SK-MEL-5 (cell line): ENCODE results near the gene SLC35F1. TPM values are rescaled to one million over a fixed set of nuclear protein-coding genes. Genes with fewer than 3 reads are reported as not detected.
A peak's percentile ranks its signal among the peaks of the same experiment; 100 is the strongest.

Experiments
- DNase-seq: peaks from one replicate; pipeline ENCODE4 v3.0.0-alpha.2; 2016; ENCODE audit warnings: low read depth, low spot score
- in situ Hi-C: cut with HindIII; loops from 2 replicates; pipeline ENCODE4 v1.10.0; 2016; ENCODE audit warnings: low sequenced_read_pairs, high pct_unique_total_duplicates, low pct_unique_long_range_greater_than_20kb
- total RNA-seq: library from RNA; depleted of rRNA; stranded (reverse); fragments of >200 nt; shearing (Covaris generic); gene quantifications from 2 replicates; pipeline ENCODE4 v1.2.3, GENCODE V29; 2014

Gene SLC35F1
- total RNA-seq, 1 experiment from 2014 or later: 2.5 TPM

- no peak for DNase-seq
- in situ Hi-C loops: no loop called here
Observed at GRCh38 chr6:117919275-117919674, 12.2 kb downstream of the SLC35F1 start.

- in situ Hi-C loops: no loop called here
- DNase-seq: peak; percentile 27
Observed at GRCh38 chr6:117919775-117920729, 13.0 kb downstream of the SLC35F1 start.

- DNase-seq: no peak
- in situ Hi-C loops: no loop called here
Observed at GRCh38 chr6:117924690-117925089, 17.6 kb downstream of the SLC35F1 start.

DNA sequence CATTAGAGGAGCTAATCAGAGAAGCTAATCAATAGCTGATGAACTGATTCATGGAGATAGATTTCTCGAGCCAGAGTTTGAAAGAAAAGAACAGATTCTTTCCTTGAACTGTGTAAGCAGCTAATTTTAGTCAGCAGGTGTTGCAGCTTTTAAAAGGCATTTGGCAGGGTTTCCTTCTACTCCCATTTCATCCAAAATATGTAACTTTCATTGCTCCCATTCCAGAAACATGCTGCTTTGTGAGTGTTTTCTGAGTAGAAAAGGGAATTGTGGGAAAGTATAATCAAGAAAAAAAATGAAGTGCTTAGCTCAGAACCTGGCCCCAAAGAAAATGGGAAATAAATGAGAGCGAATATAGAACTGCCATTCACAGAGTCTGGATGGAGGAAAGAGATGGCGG, 20.8 kb downstream of the SLC35F1 start:
- in situ Hi-C loops: no loop called here
- no peak for DNase-seq

DNA sequence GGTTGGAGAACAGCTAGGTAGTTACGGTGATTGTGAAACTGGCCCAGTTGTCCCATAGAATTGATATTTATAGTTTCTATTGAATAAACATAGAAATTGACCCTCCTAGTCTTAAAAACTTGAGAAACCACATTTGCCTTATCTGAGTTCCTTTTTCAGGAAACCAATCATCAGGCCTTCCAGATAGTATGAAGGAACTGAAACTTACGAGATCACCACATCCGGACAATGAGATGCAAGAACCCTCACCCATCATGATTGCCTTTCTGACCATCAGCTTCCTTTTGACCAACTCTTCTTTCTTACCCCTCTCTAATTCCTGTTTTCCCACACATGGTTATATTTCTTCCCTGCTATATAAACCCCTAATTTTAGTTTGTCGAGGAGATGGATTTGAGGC, 21.8 kb downstream of the SLC35F1 start:
- in situ Hi-C loops: no loop called here
- no peak for DNase-seq

- in situ Hi-C loops: no loop called here
- DNase-seq: no peak
Observed at GRCh38 chr6:117929501-117929900, 22.4 kb downstream of the SLC35F1 start.

GRCh38 chr6:117930645-117931044, 23.6 kb downstream of the SLC35F1 start:
- DNase-seq: no peak
- in situ Hi-C loops: no loop called here

DNA sequence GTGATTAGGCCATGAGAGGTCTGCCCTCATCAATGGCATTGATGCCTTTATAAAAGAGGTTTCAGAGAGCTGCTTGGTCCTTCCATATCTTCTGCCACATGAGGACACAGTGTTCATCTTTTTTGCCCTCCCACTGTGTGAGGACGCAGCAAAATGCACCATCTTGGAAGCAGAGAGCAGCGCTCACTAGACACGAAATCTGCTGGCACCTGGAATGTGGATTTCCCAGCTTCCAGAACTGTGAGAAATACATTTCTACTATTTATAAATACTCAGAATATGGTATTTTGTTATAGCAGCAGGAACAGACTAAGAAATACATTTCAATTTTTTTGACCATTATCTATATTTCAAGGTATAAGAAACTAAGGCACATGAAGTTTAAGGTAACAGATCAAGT, 24.9 kb downstream of the SLC35F1 start:
- DNase-seq: no peak
- in situ Hi-C loops: no loop called here

DNA sequence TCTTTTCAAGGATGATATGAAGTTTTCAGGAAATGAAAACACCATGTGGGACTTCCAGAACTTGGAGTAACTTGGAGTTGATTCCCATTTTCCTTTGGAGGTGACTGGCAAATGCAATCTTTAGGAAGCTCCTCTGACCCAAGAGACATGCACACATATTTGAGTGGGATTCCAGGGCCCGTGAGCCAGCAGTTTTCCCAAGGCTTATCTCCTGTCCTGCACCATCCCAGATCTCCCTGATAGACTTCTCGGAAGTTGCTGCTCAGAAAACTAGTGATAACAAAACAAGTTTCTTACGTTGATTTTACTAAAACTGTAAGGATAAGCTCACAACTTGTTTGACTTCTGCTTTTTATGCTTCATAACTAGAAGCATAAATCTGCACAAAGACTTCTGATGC, 25.6 kb downstream of the SLC35F1 start:
- in situ Hi-C loops: no loop called here

DNA sequence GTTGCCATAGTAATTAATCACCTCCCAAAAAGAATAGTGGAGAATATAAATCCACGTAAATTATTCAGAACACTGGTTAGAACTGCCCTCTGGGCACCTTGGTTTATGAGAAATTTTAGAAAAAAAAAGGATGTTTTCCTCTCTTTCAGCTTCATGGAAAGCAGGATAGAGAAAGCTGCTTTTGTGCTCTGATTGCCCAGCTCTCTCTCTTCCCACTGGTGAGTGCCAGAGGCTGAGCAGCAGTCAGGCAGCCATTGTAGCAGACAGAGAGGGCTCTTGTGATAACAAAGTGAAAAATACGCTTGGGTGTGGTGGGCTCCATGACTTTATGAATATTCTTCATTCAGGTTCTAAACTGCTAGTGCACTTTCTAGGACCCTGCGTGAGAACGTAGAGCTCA, 26.4 kb downstream of the SLC35F1 start:
- DNase-seq: peak; percentile 84
- in situ Hi-C loops: no loop called here

More for the DNA sequence above, 25.6 kb downstream of the SLC35F1 start:
- no peak for DNase-seq

DNA sequence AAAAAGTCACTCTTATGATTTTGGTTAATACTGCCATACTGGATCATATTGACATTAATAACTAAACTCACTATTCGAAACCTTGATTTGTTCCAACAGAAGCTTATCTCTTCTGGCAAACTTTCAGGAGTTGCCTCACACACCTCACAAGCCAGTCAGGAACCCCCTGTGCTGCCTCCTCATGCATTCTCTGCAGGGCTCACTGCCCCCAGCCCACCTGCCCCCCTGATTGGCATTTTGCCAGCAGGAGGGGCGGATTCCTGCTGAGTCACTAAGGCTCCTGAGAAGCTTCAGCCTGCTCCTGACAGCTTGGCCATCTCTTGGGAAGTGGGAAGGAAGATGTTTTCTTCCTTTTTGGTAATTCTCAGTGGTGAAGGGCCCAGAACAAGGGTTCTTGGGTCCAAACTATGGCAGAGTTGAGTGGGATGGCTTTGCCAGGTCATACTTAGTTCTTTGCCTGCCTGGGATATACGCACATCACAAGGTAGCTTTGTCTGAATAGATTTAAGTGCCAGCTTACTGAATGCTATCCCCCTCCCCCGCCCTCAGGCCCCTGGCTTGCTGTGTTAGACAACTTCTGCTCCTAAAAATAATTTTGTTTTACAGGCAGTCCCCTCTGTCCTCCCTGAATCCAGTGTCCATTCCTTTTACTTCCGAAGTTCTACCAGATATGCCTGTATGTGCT, 31.4 kb downstream of the SLC35F1 start:
- DNase-seq: no peak
- in situ Hi-C loops: no loop called here

- DNase-seq: no peak
- in situ Hi-C loops: no loop called here
Observed at GRCh38 chr6:117947234-117947633, 40.2 kb downstream of the SLC35F1 start.

- no peak for DNase-seq
- in situ Hi-C loops: no loop called here
Observed at GRCh38 chr6:117951783-117952182, 44.7 kb downstream of the SLC35F1 start.

DNA sequence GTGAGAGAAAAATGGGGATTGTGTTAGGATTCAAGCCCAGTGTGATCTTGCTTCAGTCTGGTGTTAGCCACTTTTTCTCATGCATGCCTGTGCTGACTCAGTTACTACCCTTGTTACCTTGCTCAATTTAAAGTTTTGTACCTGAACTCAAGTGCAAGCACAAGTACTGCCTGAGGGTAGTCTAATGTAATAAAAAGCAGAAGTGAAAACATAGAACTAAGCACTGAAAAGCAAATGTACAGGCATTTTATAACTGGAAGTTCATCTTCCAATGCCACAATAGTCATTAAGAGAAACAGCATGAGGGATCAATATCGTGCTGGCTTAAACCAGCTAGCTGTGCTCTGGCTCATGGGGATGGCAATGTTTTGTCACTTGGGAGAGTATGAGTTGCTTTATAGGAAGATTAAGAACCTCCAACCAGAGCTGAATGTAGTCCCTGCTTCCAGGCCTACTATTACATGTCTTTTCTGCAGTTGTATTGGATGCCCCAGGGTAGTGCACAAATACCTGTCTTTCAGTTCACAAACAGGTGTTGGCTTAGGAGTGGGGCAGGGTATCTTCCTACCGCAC, 48.7 kb downstream of the SLC35F1 start:
- in situ Hi-C loops: no loop called here
- DNase-seq: no peak

GRCh38 chr6:117956386-117956785, 49.3 kb downstream of the SLC35F1 start:
- in situ Hi-C loops: no loop called here
- DNase-seq: peak; percentile 17

- in situ Hi-C loops: no loop called here
- DNase-seq: no peak
Observed at GRCh38 chr6:117958536-117958935, 51.5 kb downstream of the SLC35F1 start.

DNA sequence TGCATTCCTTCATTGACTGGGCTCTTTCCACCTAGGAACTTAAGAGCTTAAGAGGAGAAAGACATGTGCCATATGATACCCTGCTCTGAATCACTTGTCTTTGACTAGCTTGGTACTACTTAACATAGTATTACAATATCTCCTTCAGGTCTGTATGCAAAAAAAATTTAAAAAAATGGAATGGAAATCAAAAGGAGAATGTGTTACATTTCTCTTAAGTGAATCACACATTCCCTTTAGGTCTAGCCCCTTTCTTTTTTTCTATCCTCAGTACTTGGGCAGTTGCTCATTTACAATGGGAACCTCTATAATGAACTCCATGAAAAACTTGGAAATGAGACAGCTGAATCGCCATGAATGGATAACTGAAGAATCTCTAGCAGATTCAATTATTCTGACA, 53.8 kb downstream of the SLC35F1 start:
- in situ Hi-C loops: no loop called here
- no peak for DNase-seq

GRCh38 chr6:117961301-117961700, 54.2 kb downstream of the SLC35F1 start:
- DNase-seq: peak; percentile 60
- in situ Hi-C loops: no loop called here
